SK-N-SH (cell line): ENCODE data around the gene NRTN. TPM values are rescaled to one million over a fixed set of nuclear protein-coding genes. Genes with fewer than 3 reads are reported as not detected.

Experiments used
- CTCF ChIA-PET: fragments of 300-600, 350-600 bp; formaldehyde crosslinking; extraction: SDS; loops from one replicate; lab custom pipeline; 2021; lab: Yijun Ruan, JAX
- POLR2A ChIA-PET: fragments of 350-600 bp; sonication (Branson Sonifier 250); formaldehyde crosslinking; extraction: SDS; loops from one replicate; lab custom pipeline; 2020; ENCODE audit warnings: antibody characterized with exemption, inconsistent platforms; lab: Yijun Ruan, JAX
- DNase-seq: peaks from one replicate; pipeline ENCODE4 v3.0.0; 2012
- H2AFZ ChIP-seq: fragments of 200-600 bp; sonication (generic); 2 replicates; pipeline ENCODE4 v1.8.1; 2016; ENCODE audit warnings: antibody characterized with exemption, mild to moderate bottlenecking, low read depth
- H3F3A ChIP-seq: fragments of 200-600 bp; sonication (generic); replicated peaks from 2 replicates; pipeline ENCODE3; 2016; ENCODE audit warnings: antibody characterized with exemption, mild to moderate bottlenecking; ENCODE audit not compliant: insufficient read depth
- H3K27ac ChIP-seq, 2 experiments: fragments of 200-500 bp in 1 of 2; fragments of 200-600 bp in 1 of 2; sonication (Bioruptor generic) in 1 of 2; sonication (generic), shearing (Covaris generic) in 1 of 2; 2 replicates each; pipeline versions ENCODE4 v1.5.1 to v1.6.1; 2014 to 2016; ENCODE audit warnings: low read depth in 2 of 2, inconsistent platforms in 1 of 2, low read length in 1 of 2, mild to moderate bottlenecking in 1 of 2, mixed read lengths in 1 of 2
- H3K27me3 ChIP-seq: fragments of 200-600 bp; sonication (generic), shearing (Covaris generic); 2 replicates; pipeline ENCODE4 v1.6.1; 2016; ENCODE audit warnings: mixed run types; ENCODE audit not compliant: insufficient read depth
- H3K36me3 ChIP-seq, 2 experiments: fragments of 200-500 bp in 1 of 2; fragments of 200-600 bp in 1 of 2; sonication (Bioruptor generic) in 1 of 2; sonication (generic) in 1 of 2; replicated peaks in 1 of 2; 2 replicates each; pipeline versions ENCODE3 to v1.5.1; 2014 to 2016; ENCODE audit warnings: low read length in 1 of 2, mild to moderate bottlenecking in 1 of 2; ENCODE audit not compliant: insufficient read depth in 2 of 2, control insufficient read depth in 1 of 2
- H3K4me1 ChIP-seq, 2 experiments: fragments of 200-500 bp in 1 of 2; fragments of 200-600 bp in 1 of 2; sonication (Bioruptor generic) in 1 of 2; sonication (generic), shearing (Covaris generic) in 1 of 2; 2 replicates each; pipeline versions ENCODE4 v1.5.1 to v1.6.1; 2014 to 2016; ENCODE audit warnings: low read depth in 1 of 2, low read length in 1 of 2, mixed run types in 1 of 2; ENCODE audit not compliant: insufficient read depth in 2 of 2, control insufficient read depth in 1 of 2
- H3K4me2 ChIP-seq: fragments of 200-600 bp; sonication (generic), shearing (Covaris generic); 2 replicates; pipeline ENCODE4 v1.6.1; 2017; ENCODE audit warnings: mixed run types
- H3K4me3 ChIP-seq, 2 experiments: fragments of 200-500 bp in 1 of 2; fragments of 200-600 bp in 1 of 2; sonication (Bioruptor generic) in 1 of 2; sonication (generic), shearing (Covaris generic) in 1 of 2; 2 replicates each; pipeline versions ENCODE4 v1.5.1 to v1.8.1; 2014 to 2016; ENCODE audit warnings: low read depth in 2 of 2, inconsistent platforms in 1 of 2, low read length in 1 of 2, mild to moderate bottlenecking in 1 of 2, mixed read lengths in 1 of 2, moderate library complexity in 1 of 2
- H3K79me2 ChIP-seq: fragments of 200-600 bp; sonication (generic); 2 replicates; pipeline ENCODE4 v1.8.1; 2017; ENCODE audit warnings: mild to moderate bottlenecking; ENCODE audit not compliant: insufficient read depth
- H3K9ac ChIP-seq: fragments of 200-600 bp; sonication (generic); 2 replicates; pipeline ENCODE4 v1.6.1; 2017; ENCODE audit warnings: mixed run types
- H3K9me2 ChIP-seq: fragments of 200-600 bp; sonication (generic); 2 replicates; pipeline ENCODE4 v1.6.1; 2017; ENCODE audit warnings: mixed run types
- H3K9me3 ChIP-seq: fragments of 200-600 bp; sonication (generic); 2 replicates; pipeline ENCODE4 v1.6.1; 2017; ENCODE audit warnings: mixed run types, mild to moderate bottlenecking, moderate library complexity
- H4K20me1 ChIP-seq: fragments of 200-600 bp; sonication (generic); 2 replicates; pipeline ENCODE4 v1.6.1; 2017; ENCODE audit warnings: mild to moderate bottlenecking, mixed run types; ENCODE audit not compliant: insufficient read depth
- CHD2 ChIP-seq: fragments of 150-350 bp; IDR thresholded peaks from 2 replicates; pipeline ENCODE4 v1.6.1; 2018; ENCODE audit warnings: low read length; ENCODE audit not compliant: partially characterized antibody
- ELF1 ChIP-seq: IDR thresholded peaks from 2 replicates; pipeline ENCODE4 v1.4.0; 2012
- EP300 ChIP-seq, 2 experiments: IDR thresholded peaks; 2 replicates each; pipeline versions ENCODE4 v1.4.0 to v1.6.1; 2012; ENCODE audit warnings: borderline replicate concordance in 1 of 2, low read depth in 1 of 2, low read length in 1 of 2
- EZH2phosphoT487 ChIP-seq: fragments of 200-600 bp; sonication (generic); IDR thresholded peaks from 2 replicates; pipeline ENCODE4 v1.6.1; 2017; ENCODE audit warnings: low read depth, mixed run types, mild to moderate bottlenecking, antibody characterized with exemption, moderate library complexity, borderline replicate concordance
- FOSL2 ChIP-seq: IDR thresholded peaks from 2 replicates; pipeline ENCODE4 v1.4.0; 2012; ENCODE audit warnings: low read depth, mild to moderate bottlenecking, moderate library complexity, borderline replicate concordance
- FOXJ3 ChIP-seq: sonication (generic); formaldehyde crosslinking; IDR thresholded peaks from 2 replicates; pipeline ENCODE4 v1.5.1; 2020; ENCODE audit warnings: mild to moderate bottlenecking, missing genetic modification reagents
- FOXM1 ChIP-seq: IDR thresholded peaks from 2 replicates; pipeline ENCODE4 v1.4.0; 2012; ENCODE audit warnings: low read depth, mild to moderate bottlenecking
- MEF2A ChIP-seq: IDR thresholded peaks from 2 replicates; pipeline ENCODE4 v1.4.0; 2012; ENCODE audit warnings: low read depth, borderline replicate concordance
- MXI1 ChIP-seq: IDR thresholded peaks from 2 replicates; pipeline ENCODE4 v1.6.1; 2012; ENCODE audit warnings: mild to moderate bottlenecking, low read depth, low read length, improper control_type of control experiment
- NFIC ChIP-seq: IDR thresholded peaks from 2 replicates; pipeline ENCODE4 v1.4.0; 2012; ENCODE audit warnings: borderline replicate concordance
- RCOR1 ChIP-seq: fragments of 150-350 bp; IDR thresholded peaks from 2 replicates; pipeline ENCODE4 v1.6.1; 2017; ENCODE audit warnings: antibody characterized with exemption, low read length
- RFX5 ChIP-seq: IDR thresholded peaks from 2 replicates; pipeline ENCODE4 v1.6.1; 2012; ENCODE audit warnings: mild to moderate bottlenecking, improper control_type of control experiment, low read length
- RXRA ChIP-seq: IDR thresholded peaks from 2 replicates; pipeline ENCODE4 v1.4.0; 2012; ENCODE audit warnings: low read depth, mild to moderate bottlenecking, borderline replicate concordance
- SIN3A ChIP-seq: IDR thresholded peaks from 2 replicates; pipeline ENCODE4 v1.6.1; 2012; ENCODE audit warnings: low read depth, mild to moderate bottlenecking, low read length, moderate library complexity, borderline replicate concordance
- SMC3 ChIP-seq: IDR thresholded peaks from 2 replicates; pipeline ENCODE4 v1.6.1; 2012; ENCODE audit warnings: low read depth, low read length, improper control_type of control experiment
- TAF1 ChIP-seq: IDR thresholded peaks from 2 replicates; pipeline ENCODE4 v1.6.1; 2012; ENCODE audit warnings: low read depth, mild to moderate bottlenecking, low read length, moderate library complexity, borderline replicate concordance
- TCF12 ChIP-seq: IDR thresholded peaks from 2 replicates; pipeline ENCODE4 v1.4.0; 2012
- WGBS: methylation state at CpG from one replicate; pipeline ENCODE4 v1.1.6; 2017; ENCODE audit warnings: low lambda C conversion rate; 5-methylcytosine and 5-hydroxymethylcytosine counted together
- polyA plus RNA-seq, 3 experiments: library from polyadenylated mRNA; depleted of rRNA; stranded (reverse); fragments of >200 nt; gene quantifications; 2 replicates each; pipeline ENCODE4 v1.2.3, GENCODE V29; 2012
- TF ChIP-seq, protein P1 (sequence below): IDR thresholded peaks from 2 replicates; pipeline ENCODE4 v1.6.1; 2012; ENCODE audit warnings: mild to moderate bottlenecking, low read depth, low read length, moderate library complexity
- TF ChIP-seq, protein P2 (sequence below): fragments of 150-350 bp; IDR thresholded peaks from 2 replicates; pipeline ENCODE4 v1.6.1; 2016; ENCODE audit warnings: mild to moderate bottlenecking, low read depth, low read length
- TF ChIP-seq, protein P3 (sequence below): fragments of 200-600 bp; sonication (generic); IDR thresholded peaks from 2 replicates; pipeline ENCODE4 v1.6.1; 2017; ENCODE audit warnings: antibody characterized with exemption, mild to moderate bottlenecking, moderate library complexity
- TF ChIP-seq, protein P4 (sequence below): IDR thresholded peaks from 2 replicates; pipeline ENCODE4 v1.4.0; 2012; ENCODE audit warnings: low read depth

Gene NRTN
- polyA plus RNA-seq, 1 of the 3 experiments (the other 2 are of a cell fraction): 0.99 TPM

DNA sequence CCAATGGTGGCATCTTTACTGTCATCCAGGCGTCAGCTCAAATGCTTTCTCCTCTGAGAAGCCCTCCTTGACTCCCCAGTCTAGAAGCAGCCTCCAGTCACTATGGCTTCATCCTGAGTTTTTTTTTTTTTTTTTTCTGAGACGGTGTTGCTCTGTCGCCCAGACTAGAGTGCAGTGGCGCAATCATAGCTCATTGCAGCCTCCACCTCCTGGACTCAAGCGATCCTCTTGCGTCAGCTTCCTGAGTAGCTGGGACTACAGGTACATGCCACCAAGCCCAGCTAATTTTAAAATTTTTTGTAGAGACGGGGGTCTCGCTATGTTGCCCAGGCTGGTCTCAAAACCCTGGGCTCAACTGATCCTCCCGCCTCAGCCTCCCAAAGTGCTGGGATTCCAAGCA, 4.2 kb downstream of the NRTN start:
- 89% methylated on average over 9 of the region's 9 CpGs for WGBS
- Histone ChIP-seq H3K36me3 (no peaks in the 10 kb centered on the region), H3K4me2 (no peak overlapping the region), H3K27me3 (peaks cover 6% of the 10 kb centered on the region; the same call in 1 of the 2 replicates), H3K9ac (no peak overlapping the region), H3K4me1 (peaks cover 0 to 6% of the 10 kb centered on the region in 2 experiments; a peak in 1 of 4 replicates), H2AFZ (no peak overlapping the region), H3K4me3 (no peak overlapping the region), H3F3A (no peaks in the 10 kb centered on the region), H4K20me1 (no peaks in the 10 kb centered on the region), H3K27ac (no peak overlapping the region), H3K9me3 (no peaks in the 10 kb centered on the region), H3K9me2 (no peaks in the 10 kb centered on the region), H3K79me2 (no peaks in the 10 kb centered on the region)
- TF ChIP-seq NFIC: no peak
- no peak for TF ChIP-seq RCOR1
- no peak for TF ChIP-seq MEF2A
- TF ChIP-seq FOXJ3 (CRISPR knock-in tag): no peak
- TF ChIP-seq, protein P1, sequence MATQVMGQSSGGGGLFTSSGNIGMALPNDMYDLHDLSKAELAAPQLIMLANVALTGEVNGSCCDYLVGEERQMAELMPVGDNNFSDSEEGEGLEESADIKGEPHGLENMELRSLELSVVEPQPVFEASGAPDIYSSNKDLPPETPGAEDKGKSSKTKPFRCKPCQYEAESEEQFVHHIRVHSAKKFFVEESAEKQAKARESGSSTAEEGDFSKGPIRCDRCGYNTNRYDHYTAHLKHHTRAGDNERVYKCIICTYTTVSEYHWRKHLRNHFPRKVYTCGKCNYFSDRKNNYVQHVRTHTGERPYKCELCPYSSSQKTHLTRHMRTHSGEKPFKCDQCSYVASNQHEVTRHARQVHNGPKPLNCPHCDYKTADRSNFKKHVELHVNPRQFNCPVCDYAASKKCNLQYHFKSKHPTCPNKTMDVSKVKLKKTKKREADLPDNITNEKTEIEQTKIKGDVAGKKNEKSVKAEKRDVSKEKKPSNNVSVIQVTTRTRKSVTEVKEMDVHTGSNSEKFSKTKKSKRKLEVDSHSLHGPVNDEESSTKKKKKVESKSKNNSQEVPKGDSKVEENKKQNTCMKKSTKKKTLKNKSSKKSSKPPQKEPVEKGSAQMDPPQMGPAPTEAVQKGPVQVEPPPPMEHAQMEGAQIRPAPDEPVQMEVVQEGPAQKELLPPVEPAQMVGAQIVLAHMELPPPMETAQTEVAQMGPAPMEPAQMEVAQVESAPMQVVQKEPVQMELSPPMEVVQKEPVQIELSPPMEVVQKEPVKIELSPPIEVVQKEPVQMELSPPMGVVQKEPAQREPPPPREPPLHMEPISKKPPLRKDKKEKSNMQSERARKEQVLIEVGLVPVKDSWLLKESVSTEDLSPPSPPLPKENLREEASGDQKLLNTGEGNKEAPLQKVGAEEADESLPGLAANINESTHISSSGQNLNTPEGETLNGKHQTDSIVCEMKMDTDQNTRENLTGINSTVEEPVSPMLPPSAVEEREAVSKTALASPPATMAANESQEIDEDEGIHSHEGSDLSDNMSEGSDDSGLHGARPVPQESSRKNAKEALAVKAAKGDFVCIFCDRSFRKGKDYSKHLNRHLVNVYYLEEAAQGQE: no peak
- TF ChIP-seq RFX5: no peak
- TF ChIP-seq, protein P2, sequence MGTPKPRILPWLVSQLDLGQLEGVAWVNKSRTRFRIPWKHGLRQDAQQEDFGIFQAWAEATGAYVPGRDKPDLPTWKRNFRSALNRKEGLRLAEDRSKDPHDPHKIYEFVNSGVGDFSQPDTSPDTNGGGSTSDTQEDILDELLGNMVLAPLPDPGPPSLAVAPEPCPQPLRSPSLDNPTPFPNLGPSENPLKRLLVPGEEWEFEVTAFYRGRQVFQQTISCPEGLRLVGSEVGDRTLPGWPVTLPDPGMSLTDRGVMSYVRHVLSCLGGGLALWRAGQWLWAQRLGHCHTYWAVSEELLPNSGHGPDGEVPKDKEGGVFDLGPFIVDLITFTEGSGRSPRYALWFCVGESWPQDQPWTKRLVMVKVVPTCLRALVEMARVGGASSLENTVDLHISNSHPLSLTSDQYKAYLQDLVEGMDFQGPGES: no peak
- ChIA-PET POLR2A (interaction anchor here (1.6 to 2.5 kb wide), 2 partner anchors 19 kb away, joined by 7 to 15 read pairs; no protein-coding TSS in a partner anchor), CTCF (interaction anchor here (1.3 to 2.1 kb wide), 5 partner anchors 12 to 214 kb away, joined by 3 to 8 read pairs (median 5); no protein-coding TSS in a partner anchor)
- DNase-seq: no peak

DNA sequence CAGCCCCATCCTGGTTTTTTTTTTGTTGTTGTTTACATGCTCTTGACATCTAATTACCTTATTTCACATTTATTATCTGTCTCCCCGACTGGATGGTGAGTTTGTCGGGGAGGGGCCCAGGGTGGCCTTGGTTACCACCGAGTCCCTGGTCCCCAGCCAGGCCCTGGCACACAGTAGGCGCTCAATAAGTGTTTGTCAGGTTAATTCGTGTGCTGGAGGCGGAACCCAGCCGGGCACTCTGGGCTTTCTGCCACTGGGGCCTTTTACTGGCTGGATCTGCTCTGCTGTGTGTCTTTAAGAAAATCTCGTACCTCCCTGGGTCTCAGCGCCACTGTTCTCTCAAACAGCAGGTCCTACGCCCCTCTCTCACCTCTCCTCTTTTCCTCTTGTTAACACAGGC, 4.6 kb downstream of the NRTN start:
- Histone ChIP-seq H3K9ac (no peak overlapping the region), H3K9me2 (no peaks in the 10 kb centered on the region), H3K9me3 (no peaks in the 10 kb centered on the region), H3K79me2 (no peaks in the 10 kb centered on the region), H3K27ac (no peak overlapping the region), H3K36me3 (no peaks in the 10 kb centered on the region), H4K20me1 (no peaks in the 10 kb centered on the region), H3K4me2 (no peak overlapping the region), H2AFZ (no peak overlapping the region), H3K4me1 (peaks cover 0 to 4% of the 10 kb centered on the region in 2 experiments; a peak in 1 of 4 replicates), H3K4me3 (no peak overlapping the region), H3K27me3 (peaks cover 3% of the 10 kb centered on the region; the same call in 1 of the 2 replicates), H3F3A (no peaks in the 10 kb centered on the region)
- DNase-seq: no peak
- POLR2A ChIA-PET: interaction anchor here (2.5 kb wide), 1 partner anchor 19 kb away, joined by 7 read pairs; no protein-coding TSS in a partner anchor
- CTCF ChIA-PET: interaction anchor here (1.5 to 2.1 kb wide), 4 partner anchors 12 to 213 kb away, joined by 4 to 8 read pairs (median 6); no protein-coding TSS in a partner anchor
- TF ChIP-seq RCOR1 (no peak), TCF12 (no peak), ELF1 (no peak), CHD2 (no peak), TAF1 (no peak), FOSL2 (no peak), RXRA (no peak), FOXM1 (no peak), EZH2phosphoT487 (no peak), SIN3A (no peak), SMC3 (no peak), EP300 (IDR thresholded peaks at IDR 0.05; ENCODE audit: borderline replicate concordance in 1 of 2, low read depth in 1 of 2, low read length in 1 of 2) (no peak), MXI1 (no peak), FOXJ3 (CRISPR knock-in tag) (no peak), NFIC (no peak)
- TF ChIP-seq, protein P3, sequence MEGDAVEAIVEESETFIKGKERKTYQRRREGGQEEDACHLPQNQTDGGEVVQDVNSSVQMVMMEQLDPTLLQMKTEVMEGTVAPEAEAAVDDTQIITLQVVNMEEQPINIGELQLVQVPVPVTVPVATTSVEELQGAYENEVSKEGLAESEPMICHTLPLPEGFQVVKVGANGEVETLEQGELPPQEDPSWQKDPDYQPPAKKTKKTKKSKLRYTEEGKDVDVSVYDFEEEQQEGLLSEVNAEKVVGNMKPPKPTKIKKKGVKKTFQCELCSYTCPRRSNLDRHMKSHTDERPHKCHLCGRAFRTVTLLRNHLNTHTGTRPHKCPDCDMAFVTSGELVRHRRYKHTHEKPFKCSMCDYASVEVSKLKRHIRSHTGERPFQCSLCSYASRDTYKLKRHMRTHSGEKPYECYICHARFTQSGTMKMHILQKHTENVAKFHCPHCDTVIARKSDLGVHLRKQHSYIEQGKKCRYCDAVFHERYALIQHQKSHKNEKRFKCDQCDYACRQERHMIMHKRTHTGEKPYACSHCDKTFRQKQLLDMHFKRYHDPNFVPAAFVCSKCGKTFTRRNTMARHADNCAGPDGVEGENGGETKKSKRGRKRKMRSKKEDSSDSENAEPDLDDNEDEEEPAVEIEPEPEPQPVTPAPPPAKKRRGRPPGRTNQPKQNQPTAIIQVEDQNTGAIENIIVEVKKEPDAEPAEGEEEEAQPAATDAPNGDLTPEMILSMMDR: no peak
- TF ChIP-seq, protein P4, sequence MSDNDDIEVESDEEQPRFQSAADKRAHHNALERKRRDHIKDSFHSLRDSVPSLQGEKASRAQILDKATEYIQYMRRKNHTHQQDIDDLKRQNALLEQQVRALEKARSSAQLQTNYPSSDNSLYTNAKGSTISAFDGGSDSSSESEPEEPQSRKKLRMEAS: no peak
- 70% methylated on average over 8 of the region's 10 CpGs for WGBS
